ENCODE measurements around the gene CA10. TPM values are rescaled to one million over a fixed set of nuclear protein-coding genes. Genes with fewer than 3 reads are reported as not detected.

CA10 gene
- polyA plus RNA-seq, 4 donors: 0.19 to 0.31 TPM; not detected in 2

- no peak overlapping the region for H3K27ac ChIP-seq (ENCODE audit: low read depth in 1 of 3, low read length in 2 of 3)
- no peaks in the 10 kb centered on the region for H3K9me3 ChIP-seq (ENCODE audit: control insufficient read depth in 2 of 2, insufficient read depth in 1 of 2, low read depth in 1 of 2, low read length in 1 of 2)
- no peaks in the 10 kb centered on the region for H3K36me3 ChIP-seq (ENCODE audit: control insufficient read depth in 3 of 3, insufficient read depth in 2 of 3, low read depth in 1 of 3, low read length in 3 of 3)
- DNase-seq (no peak), FAIRE-seq (no peak)
- no peak overlapping the region for H3K4me3 ChIP-seq (ENCODE audit: low read depth in 1 of 3, low read length in 3 of 3)
- H3K4me1 ChIP-seq (ENCODE audit: control insufficient read depth in 3 of 3, insufficient read depth in 2 of 3, low read depth in 1 of 3, low read length in 2 of 3): no peaks in the 10 kb centered on the region
- no peaks in the 10 kb centered on the region for H3K27me3 ChIP-seq (ENCODE audit: control insufficient read depth in 3 of 3, insufficient read depth in 3 of 3, low read length in 3 of 3)
Measured at GRCh38 chr17:52138350-52138749, 20.2 kb downstream of the CA10 start.

- Histone ChIP-seq H3K4me3 (ENCODE audit: low read depth in 1 of 3, low read length in 3 of 3) (no peak overlapping the region), H3K9me3 (ENCODE audit: control insufficient read depth in 2 of 2, insufficient read depth in 1 of 2, low read depth in 1 of 2, low read length in 1 of 2) (no peaks in the 10 kb centered on the region), H3K36me3 (ENCODE audit: control insufficient read depth in 3 of 3, insufficient read depth in 2 of 3, low read depth in 1 of 3, low read length in 3 of 3) (no peaks in the 10 kb centered on the region), H3K27me3 (ENCODE audit: control insufficient read depth in 3 of 3, insufficient read depth in 3 of 3, low read length in 3 of 3) (no peaks in the 10 kb centered on the region), H3K27ac (ENCODE audit: low read depth in 1 of 3, low read length in 2 of 3) (no peak overlapping the region), H3K4me1 (ENCODE audit: control insufficient read depth in 3 of 3, insufficient read depth in 2 of 3, low read depth in 1 of 3, low read length in 2 of 3) (no peaks in the 10 kb centered on the region)
- 51 to 57% (median 51%) methylated on average over 6 of the region's 6 CpGs for WGBS, 3 donors
- DNase-seq (no peak), FAIRE-seq (no peak)
Measured at GRCh38 chr17:52136166-52136565, 22.3 kb downstream of the CA10 start.

- H3K4me3 ChIP-seq (ENCODE audit: low read depth in 1 of 3, low read length in 3 of 3): no peak overlapping the region
- no peak overlapping the region for H3K27ac ChIP-seq (ENCODE audit: low read depth in 1 of 3, low read length in 2 of 3)
- H3K27me3 ChIP-seq (ENCODE audit: control insufficient read depth in 3 of 3, insufficient read depth in 3 of 3, low read length in 3 of 3): no peaks in the 10 kb centered on the region
- FAIRE-seq (no peak), DNase-seq (no peak)
- no peaks in the 10 kb centered on the region for H3K36me3 ChIP-seq (ENCODE audit: control insufficient read depth in 3 of 3, insufficient read depth in 2 of 3, low read depth in 1 of 3, low read length in 3 of 3)
- H3K9me3 ChIP-seq (ENCODE audit: control insufficient read depth in 2 of 2, insufficient read depth in 1 of 2, low read depth in 1 of 2, low read length in 1 of 2): peaks cover 0 to 2% of the 10 kb centered on the region in 2 donors
- WGBS, 3 donors: 58 to 71% (median 67%) methylated on average over 1 of the region's 1 CpG
- H3K4me1 ChIP-seq (ENCODE audit: control insufficient read depth in 3 of 3, insufficient read depth in 2 of 3, low read depth in 1 of 3, low read length in 2 of 3): no peaks in the 10 kb centered on the region
Measured at GRCh38 chr17:52134641-52135040, 23.9 kb downstream of the CA10 start.

- WGBS, 3 donors: 42 to 65% (median 55%) methylated on average over 2 of the region's 2 CpGs
- no peak for DNase-seq
- no peaks in the 10 kb centered on the region for H3K36me3 ChIP-seq (ENCODE audit: control insufficient read depth in 3 of 3, insufficient read depth in 2 of 3, low read depth in 1 of 3, low read length in 3 of 3)
- H3K27me3 ChIP-seq (ENCODE audit: control insufficient read depth in 3 of 3, insufficient read depth in 3 of 3, low read length in 3 of 3): no peaks in the 10 kb centered on the region
- peaks cover 0 to 2% of the 10 kb centered on the region in 2 donors for H3K9me3 ChIP-seq (ENCODE audit: control insufficient read depth in 2 of 2, insufficient read depth in 1 of 2, low read depth in 1 of 2, low read length in 1 of 2)
- no peaks in the 10 kb centered on the region for H3K4me1 ChIP-seq (ENCODE audit: control insufficient read depth in 3 of 3, insufficient read depth in 2 of 3, low read depth in 1 of 3, low read length in 2 of 3)
- no peak for FAIRE-seq
- H3K27ac ChIP-seq (ENCODE audit: low read depth in 1 of 3, low read length in 2 of 3): no peak overlapping the region
- H3K4me3 ChIP-seq (ENCODE audit: low read depth in 1 of 3, low read length in 3 of 3): no peak overlapping the region
Measured at GRCh38 chr17:52128721-52129120, 29.8 kb downstream of the CA10 start.

GRCh38 chr17:52124993-52125392 lies 33.5 kb downstream of the CA10 start:
- Histone ChIP-seq H3K4me1 (ENCODE audit: control insufficient read depth in 3 of 3, insufficient read depth in 2 of 3, low read depth in 1 of 3, low read length in 2 of 3) (no peaks in the 10 kb centered on the region), H3K27me3 (ENCODE audit: control insufficient read depth in 3 of 3, insufficient read depth in 3 of 3, low read length in 3 of 3) (no peaks in the 10 kb centered on the region), H3K4me3 (ENCODE audit: low read depth in 1 of 3, low read length in 3 of 3) (no peak overlapping the region), H3K27ac (ENCODE audit: low read depth in 1 of 3, low read length in 2 of 3) (no peak overlapping the region), H3K36me3 (ENCODE audit: control insufficient read depth in 3 of 3, insufficient read depth in 2 of 3, low read depth in 1 of 3, low read length in 3 of 3) (no peaks in the 10 kb centered on the region), H3K9me3 (ENCODE audit: control insufficient read depth in 2 of 2, insufficient read depth in 1 of 2, low read depth in 1 of 2, low read length in 1 of 2) (no peaks in the 10 kb centered on the region)
- no peak for FAIRE-seq
- DNase-seq: no peak
- WGBS, 3 donors: 82 to 83% (median 82%) methylated on average over 7 of the region's 7 CpGs

GRCh38 chr17:52124561-52124960 lies 34.0 kb downstream of the CA10 start:
- Histone ChIP-seq H3K36me3 (ENCODE audit: control insufficient read depth in 3 of 3, insufficient read depth in 2 of 3, low read depth in 1 of 3, low read length in 3 of 3) (no peaks in the 10 kb centered on the region), H3K27me3 (ENCODE audit: control insufficient read depth in 3 of 3, insufficient read depth in 3 of 3, low read length in 3 of 3) (no peaks in the 10 kb centered on the region), H3K27ac (ENCODE audit: low read depth in 1 of 3, low read length in 2 of 3) (no peak overlapping the region), H3K4me1 (ENCODE audit: control insufficient read depth in 3 of 3, insufficient read depth in 2 of 3, low read depth in 1 of 3, low read length in 2 of 3) (no peaks in the 10 kb centered on the region), H3K4me3 (ENCODE audit: low read depth in 1 of 3, low read length in 3 of 3) (no peak overlapping the region), H3K9me3 (ENCODE audit: control insufficient read depth in 2 of 2, insufficient read depth in 1 of 2, low read depth in 1 of 2, low read length in 1 of 2) (no peaks in the 10 kb centered on the region)
- DNase-seq: no peak
- FAIRE-seq: no peak

- WGBS, 3 donors: 63 to 72% (median 69%) methylated on average over 2 of the region's 2 CpGs
- H3K36me3 ChIP-seq (ENCODE audit: control insufficient read depth in 3 of 3, insufficient read depth in 2 of 3, low read depth in 1 of 3, low read length in 3 of 3): no peaks in the 10 kb centered on the region
- no peak overlapping the region for H3K4me3 ChIP-seq (ENCODE audit: low read depth in 1 of 3, low read length in 3 of 3)
- H3K4me1 ChIP-seq (ENCODE audit: control insufficient read depth in 3 of 3, insufficient read depth in 2 of 3, low read depth in 1 of 3, low read length in 2 of 3): no peaks in the 10 kb centered on the region
- no peak overlapping the region for H3K27ac ChIP-seq (ENCODE audit: low read depth in 1 of 3, low read length in 2 of 3)
- DNase-seq (no peak), FAIRE-seq (no peak)
- no peaks in the 10 kb centered on the region for H3K27me3 ChIP-seq (ENCODE audit: control insufficient read depth in 3 of 3, insufficient read depth in 3 of 3, low read length in 3 of 3)
- no peaks in the 10 kb centered on the region for H3K9me3 ChIP-seq (ENCODE audit: control insufficient read depth in 2 of 2, insufficient read depth in 1 of 2, low read depth in 1 of 2, low read length in 1 of 2)
Measured at GRCh38 chr17:52120465-52120864, 38.0 kb downstream of the CA10 start.

- Histone ChIP-seq H3K9me3 (ENCODE audit: control insufficient read depth in 2 of 2, insufficient read depth in 1 of 2, low read depth in 1 of 2, low read length in 1 of 2) (no peaks in the 10 kb centered on the region), H3K27me3 (ENCODE audit: control insufficient read depth in 3 of 3, insufficient read depth in 3 of 3, low read length in 3 of 3) (no peaks in the 10 kb centered on the region), H3K4me3 (ENCODE audit: low read depth in 1 of 3, low read length in 3 of 3) (no peak overlapping the region), H3K4me1 (ENCODE audit: control insufficient read depth in 3 of 3, insufficient read depth in 2 of 3, low read depth in 1 of 3, low read length in 2 of 3) (no peaks in the 10 kb centered on the region), H3K27ac (ENCODE audit: low read depth in 1 of 3, low read length in 2 of 3) (no peak overlapping the region), H3K36me3 (ENCODE audit: control insufficient read depth in 3 of 3, insufficient read depth in 2 of 3, low read depth in 1 of 3, low read length in 3 of 3) (no peaks in the 10 kb centered on the region)
- DNase-seq (no peak), FAIRE-seq (no peak)
- WGBS, 3 donors: 64 to 75% (median 67%) methylated on average over 4 of the region's 4 CpGs
Measured at GRCh38 chr17:52110923-52111581, 47.5 kb downstream of the CA10 start.

GRCh38 chr17:52106638-52107261 lies 51.8 kb downstream of the CA10 start:
- Histone ChIP-seq H3K36me3 (ENCODE audit: control insufficient read depth in 3 of 3, insufficient read depth in 2 of 3, low read depth in 1 of 3, low read length in 3 of 3) (no peaks in the 10 kb centered on the region), H3K9me3 (ENCODE audit: control insufficient read depth in 2 of 2, insufficient read depth in 1 of 2, low read depth in 1 of 2, low read length in 1 of 2) (no peaks in the 10 kb centered on the region), H3K27me3 (ENCODE audit: control insufficient read depth in 3 of 3, insufficient read depth in 3 of 3, low read length in 3 of 3) (no peaks in the 10 kb centered on the region), H3K27ac (ENCODE audit: low read depth in 1 of 3, low read length in 2 of 3) (no peak overlapping the region), H3K4me3 (ENCODE audit: low read depth in 1 of 3, low read length in 3 of 3) (no peak overlapping the region), H3K4me1 (ENCODE audit: control insufficient read depth in 3 of 3, insufficient read depth in 2 of 3, low read depth in 1 of 3, low read length in 2 of 3) (no peaks in the 10 kb centered on the region)
- FAIRE-seq (no peak), DNase-seq (peak; percentile 44 to 51)
- WGBS, 3 donors: 39 to 45% (median 42%) methylated on average over 7 of the region's 7 CpGs
